HepG2 (cell line): ENCODE data around the gene BCAM.

Source experiments
- ARNT ChIP-seq: fragments of 450-650 bp; IDR thresholded peaks from 2 replicates; pipeline ENCODE4 v1.6.1; 2017
- CHD2 ChIP-seq: IDR thresholded peaks from 2 replicates; pipeline ENCODE4 v1.6.1; 2011; ENCODE audit warnings: low read depth, low read length, improper control_type of control experiment
- EP300 ChIP-seq, 3 experiments: sonication (generic) in 1 of 3; formaldehyde crosslinking in 1 of 3; IDR thresholded peaks; 2 replicates each; pipeline versions ENCODE4 v1.5.1 to v1.6.1; 2011 to 2020; ENCODE audit warnings: low read depth in 2 of 3, low read length in 2 of 3, borderline replicate concordance in 1 of 3, improper control_type of control experiment in 1 of 3, mild to moderate bottlenecking in 1 of 3, missing genetic modification reagents in 1 of 3, moderate library complexity in 1 of 3
- FOXM1 ChIP-seq: sonication (generic); formaldehyde crosslinking; IDR thresholded peaks from 2 replicates; pipeline ENCODE4 v1.5.0; 2020; ENCODE audit warnings: missing genetic modification reagents
- GPN1 ChIP-seq: sonication (generic); formaldehyde crosslinking; IDR thresholded peaks from 2 replicates; pipeline ENCODE4 v1.5.1; 2020; ENCODE audit warnings: missing genetic modification reagents, borderline replicate concordance
- POLR2A ChIP-seq, 2 experiments: IDR thresholded peaks; 2 replicates each; pipeline ENCODE4 v1.6.1; 2011; ENCODE audit warnings: low read depth in 2 of 2, low read length in 2 of 2, mild to moderate bottlenecking in 1 of 2, moderate library complexity in 1 of 2; ENCODE audit not compliant: insufficient read depth in 1 of 2
- POLR2AphosphoS5 ChIP-seq: IDR thresholded peaks from 2 replicates; pipeline ENCODE4 v1.6.1; 2012; ENCODE audit warnings: low read depth, low read length
- ZNF136 ChIP-seq: sonication (generic); formaldehyde crosslinking; IDR thresholded peaks from 2 replicates; pipeline ENCODE4 v1.8.1; 2022; ENCODE audit warnings: low read depth, mild to moderate bottlenecking, moderate library complexity, missing genetic modification reagents
- ZNF430 ChIP-seq: sonication (generic); formaldehyde crosslinking; IDR thresholded peaks from 2 replicates; pipeline ENCODE4 v1.9.0; 2021; ENCODE audit warnings: mild to moderate bottlenecking, missing genetic modification reagents
- TF ChIP-seq, protein P1 (sequence below): sonication (generic); formaldehyde crosslinking; IDR thresholded peaks from 2 replicates; pipeline ENCODE4 v1.5.0; 2020; ENCODE audit warnings: mild to moderate bottlenecking, missing genetic modification reagents, moderate library complexity
- TF ChIP-seq, protein P2 (sequence below): sonication (generic); IDR thresholded peaks from 2 replicates; pipeline ENCODE4 v1.6.1; 2016; ENCODE audit warnings: low read depth, borderline replicate concordance
- TF ChIP-seq, protein P3 (sequence below): IDR thresholded peaks from 2 replicates; pipeline ENCODE4 v1.6.1; 2016; ENCODE audit warnings: low read depth, control low read depth

DNA sequence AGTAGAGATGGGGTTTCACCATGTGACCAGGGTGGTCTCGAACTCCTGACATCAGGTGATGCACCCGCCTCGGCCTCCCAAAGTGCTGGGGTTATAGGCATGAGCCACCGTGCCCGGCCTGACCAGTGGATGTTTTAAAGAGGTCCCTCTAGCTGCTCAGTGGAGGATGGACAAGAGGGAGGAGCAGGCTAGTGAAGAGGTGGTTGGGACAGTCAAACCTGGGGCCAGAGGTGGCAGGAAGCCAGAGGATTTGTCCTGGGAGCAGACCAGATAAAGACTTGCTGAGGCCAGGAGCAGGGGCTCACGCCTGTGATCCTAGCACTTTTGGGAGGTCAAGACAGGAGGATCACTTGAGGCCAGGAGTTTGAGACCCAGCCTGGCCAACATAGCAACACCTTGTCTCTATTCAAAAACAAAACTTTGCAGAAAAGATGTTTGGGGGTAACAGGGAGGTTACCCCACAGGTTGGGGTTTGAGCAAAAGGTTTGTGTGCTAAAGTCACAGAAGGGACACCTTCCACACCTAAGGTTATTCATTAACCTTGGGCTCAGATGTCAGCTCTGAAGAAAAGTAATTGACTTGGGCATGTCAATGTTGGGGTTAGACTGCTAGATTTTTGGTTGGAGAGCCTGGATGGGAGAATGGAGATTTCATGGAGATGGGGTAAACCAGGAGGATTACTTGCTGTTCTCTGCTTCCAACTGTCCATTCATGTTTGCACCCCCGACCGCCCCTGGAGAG is 9.0 kb downstream of the BCAM start:
- TF ChIP-seq, protein P1, sequence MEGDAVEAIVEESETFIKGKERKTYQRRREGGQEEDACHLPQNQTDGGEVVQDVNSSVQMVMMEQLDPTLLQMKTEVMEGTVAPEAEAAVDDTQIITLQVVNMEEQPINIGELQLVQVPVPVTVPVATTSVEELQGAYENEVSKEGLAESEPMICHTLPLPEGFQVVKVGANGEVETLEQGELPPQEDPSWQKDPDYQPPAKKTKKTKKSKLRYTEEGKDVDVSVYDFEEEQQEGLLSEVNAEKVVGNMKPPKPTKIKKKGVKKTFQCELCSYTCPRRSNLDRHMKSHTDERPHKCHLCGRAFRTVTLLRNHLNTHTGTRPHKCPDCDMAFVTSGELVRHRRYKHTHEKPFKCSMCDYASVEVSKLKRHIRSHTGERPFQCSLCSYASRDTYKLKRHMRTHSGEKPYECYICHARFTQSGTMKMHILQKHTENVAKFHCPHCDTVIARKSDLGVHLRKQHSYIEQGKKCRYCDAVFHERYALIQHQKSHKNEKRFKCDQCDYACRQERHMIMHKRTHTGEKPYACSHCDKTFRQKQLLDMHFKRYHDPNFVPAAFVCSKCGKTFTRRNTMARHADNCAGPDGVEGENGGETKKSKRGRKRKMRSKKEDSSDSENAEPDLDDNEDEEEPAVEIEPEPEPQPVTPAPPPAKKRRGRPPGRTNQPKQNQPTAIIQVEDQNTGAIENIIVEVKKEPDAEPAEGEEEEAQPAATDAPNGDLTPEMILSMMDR: peak; percentile 41; the same call in 1 of the 2 replicates
- no peak for TF ChIP-seq EP300 (IDR thresholded peaks at IDR 0.05; ENCODE audit: low read depth in 2 of 2, low read length in 2 of 2)
- TF ChIP-seq EP300 (CRISPR knock-in tag; IDR thresholded peaks at IDR 0.05; ENCODE audit: borderline replicate concordance): no peak
- TF ChIP-seq, protein P2, sequence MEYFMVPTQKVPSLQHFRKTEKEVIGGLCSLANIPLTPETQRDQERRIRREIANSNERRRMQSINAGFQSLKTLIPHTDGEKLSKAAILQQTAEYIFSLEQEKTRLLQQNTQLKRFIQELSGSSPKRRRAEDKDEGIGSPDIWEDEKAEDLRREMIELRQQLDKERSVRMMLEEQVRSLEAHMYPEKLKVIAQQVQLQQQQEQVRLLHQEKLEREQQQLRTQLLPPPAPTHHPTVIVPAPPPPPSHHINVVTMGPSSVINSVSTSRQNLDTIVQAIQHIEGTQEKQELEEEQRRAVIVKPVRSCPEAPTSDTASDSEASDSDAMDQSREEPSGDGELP: no peak
- no peak for TF ChIP-seq ZNF430 (CRISPR knock-in tag)
- TF ChIP-seq CHD2: no peak
- TF ChIP-seq ZNF136 (CRISPR knock-in tag): no peak
- TF ChIP-seq POLR2AphosphoS5: no peak
- no peak for TF ChIP-seq ARNT
- TF ChIP-seq POLR2A (IDR thresholded peaks at IDR 0.05; ENCODE audit: insufficient read depth in 1 of 2, low read depth in 2 of 2, low read length in 2 of 2): no peak
- TF ChIP-seq, protein P3, sequence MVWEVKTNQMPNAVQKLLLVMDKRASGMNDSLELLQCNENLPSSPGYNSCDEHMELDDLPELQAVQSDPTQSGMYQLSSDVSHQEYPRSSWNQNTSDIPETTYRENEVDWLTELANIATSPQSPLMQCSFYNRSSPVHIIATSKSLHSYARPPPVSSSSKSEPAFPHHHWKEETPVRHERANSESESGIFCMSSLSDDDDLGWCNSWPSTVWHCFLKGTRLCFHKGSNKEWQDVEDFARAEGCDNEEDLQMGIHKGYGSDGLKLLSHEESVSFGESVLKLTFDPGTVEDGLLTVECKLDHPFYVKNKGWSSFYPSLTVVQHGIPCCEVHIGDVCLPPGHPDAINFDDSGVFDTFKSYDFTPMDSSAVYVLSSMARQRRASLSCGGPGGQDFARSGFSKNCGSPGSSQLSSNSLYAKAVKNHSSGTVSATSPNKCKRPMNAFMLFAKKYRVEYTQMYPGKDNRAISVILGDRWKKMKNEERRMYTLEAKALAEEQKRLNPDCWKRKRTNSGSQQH: no peak
- TF ChIP-seq FOXM1 (CRISPR knock-in tag): no peak
- no peak for TF ChIP-seq GPN1 (CRISPR knock-in tag)
